A204.1 (cell line): ENCODE measurements around the gene IFNGR2.
"Not testable (repeated sequence)": the region's sequence is repeated elsewhere in the genome, so short reads cannot be mapped to it uniquely, and the experiment has no call there.

Experiments
- FAIRE-seq: peaks from 2 replicates; lab custom pipeline; 2012; peaks lifted over from hg19 to GRCh38; lab: Jason Lieb, UNC

IFNGR2 gene

DNA sequence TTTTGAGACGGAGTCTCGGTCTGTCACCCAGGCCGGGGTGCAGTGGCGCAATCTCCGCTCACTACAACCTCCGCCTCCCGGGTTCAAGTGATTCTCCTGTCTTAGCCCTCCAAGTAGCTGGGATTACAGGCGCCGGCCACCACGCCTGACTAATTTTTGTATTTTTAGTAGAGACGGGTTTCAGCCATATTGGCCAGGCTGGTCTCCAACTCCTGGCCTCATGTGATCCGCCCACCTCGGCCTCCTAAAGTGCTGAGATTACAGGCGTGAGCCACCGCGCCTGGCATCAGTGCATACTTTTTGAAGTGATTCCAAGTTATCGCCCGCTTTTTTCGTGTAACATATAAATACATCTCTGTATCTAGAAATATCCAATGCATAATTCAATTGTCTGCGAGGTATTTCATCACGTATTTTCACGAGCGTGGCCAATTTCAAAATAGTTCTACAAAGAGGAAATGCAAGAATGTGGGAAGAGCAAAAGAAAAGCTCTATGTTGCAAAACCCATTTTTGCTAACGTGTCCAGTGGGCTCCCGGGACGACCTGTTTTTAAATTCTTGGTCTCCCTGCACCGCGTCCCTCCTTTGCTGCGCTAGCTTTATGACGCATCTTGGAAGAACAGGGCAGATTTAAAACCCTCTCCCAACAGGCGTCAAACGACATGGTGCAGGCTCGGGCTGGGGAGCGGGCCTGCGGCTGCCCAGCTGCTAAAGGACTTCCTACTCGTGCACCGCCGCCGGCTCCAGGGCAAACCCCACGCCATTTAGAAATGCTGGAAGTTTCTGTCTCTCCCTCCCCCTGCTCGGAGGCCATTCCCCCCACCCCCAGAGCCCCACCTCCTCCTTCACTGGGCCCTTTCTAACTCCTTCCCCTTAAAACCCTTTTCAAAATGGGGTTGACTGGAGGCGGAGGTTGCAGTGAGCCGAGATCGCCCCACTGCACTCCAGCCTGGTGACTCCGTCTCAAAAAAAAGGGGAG, 923 bp upstream of the IFNGR2 start:
- FAIRE-seq = no peak

DNA sequence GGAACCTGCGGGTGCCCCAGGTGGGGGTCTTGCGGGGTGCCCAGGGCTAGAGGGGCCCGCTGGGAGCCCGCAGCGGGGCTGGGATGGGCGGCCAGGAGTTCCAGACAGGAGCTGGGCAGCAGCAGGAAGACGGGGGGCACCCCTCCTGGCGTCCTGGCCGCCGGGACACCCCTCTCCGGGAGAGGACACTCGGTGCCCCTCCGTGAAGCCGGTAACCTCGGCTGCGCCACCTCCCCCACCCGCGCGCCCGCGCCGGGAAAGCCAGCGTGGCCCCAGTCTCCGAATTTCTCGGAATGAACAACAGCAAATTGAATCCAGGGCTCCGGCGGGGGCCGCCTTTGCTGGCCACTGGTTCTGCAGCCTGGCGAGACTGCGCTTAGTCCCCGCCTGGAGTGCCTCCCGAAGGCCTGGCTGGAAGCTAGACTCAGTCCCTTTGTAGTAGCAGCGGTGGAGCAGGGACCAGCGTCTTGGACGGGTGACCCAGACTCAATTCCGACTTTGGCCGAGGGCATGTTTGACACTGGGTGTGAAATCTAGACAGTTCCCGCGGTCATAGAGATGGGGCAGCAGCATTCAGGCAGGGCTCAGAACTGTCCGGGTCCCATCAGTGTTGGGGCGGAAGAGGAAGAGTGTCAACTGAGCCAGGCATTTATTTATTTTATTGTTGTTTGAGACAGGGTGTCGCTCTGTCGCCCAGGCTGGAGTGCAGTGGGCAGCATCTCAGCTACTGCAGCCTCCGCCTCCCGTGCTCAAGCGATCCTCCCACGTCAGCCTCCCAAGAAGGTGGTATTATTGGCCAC, 773 bp downstream of the IFNGR2 start:
- FAIRE-seq = no peak

DNA sequence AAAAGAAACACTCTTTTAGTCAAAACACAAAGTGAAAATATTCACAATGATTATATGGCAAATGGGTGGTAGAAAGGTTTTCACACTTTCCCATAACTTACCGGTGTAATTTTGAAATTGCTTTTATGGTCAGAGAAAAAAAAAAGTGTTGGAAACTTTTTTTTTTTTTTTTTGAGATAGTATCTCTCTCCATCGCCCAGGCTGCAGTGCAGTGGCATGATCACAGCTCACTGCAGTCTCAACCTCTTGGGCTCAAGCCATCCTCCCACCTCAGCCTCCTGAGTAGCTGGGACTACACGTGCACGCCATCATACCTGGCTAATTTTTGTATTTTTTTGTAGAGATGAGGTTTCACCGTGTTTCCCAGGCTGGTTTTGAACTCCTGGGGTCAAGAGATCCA, 3.3 kb downstream of the IFNGR2 start:
- FAIRE-seq = no peak

DNA sequence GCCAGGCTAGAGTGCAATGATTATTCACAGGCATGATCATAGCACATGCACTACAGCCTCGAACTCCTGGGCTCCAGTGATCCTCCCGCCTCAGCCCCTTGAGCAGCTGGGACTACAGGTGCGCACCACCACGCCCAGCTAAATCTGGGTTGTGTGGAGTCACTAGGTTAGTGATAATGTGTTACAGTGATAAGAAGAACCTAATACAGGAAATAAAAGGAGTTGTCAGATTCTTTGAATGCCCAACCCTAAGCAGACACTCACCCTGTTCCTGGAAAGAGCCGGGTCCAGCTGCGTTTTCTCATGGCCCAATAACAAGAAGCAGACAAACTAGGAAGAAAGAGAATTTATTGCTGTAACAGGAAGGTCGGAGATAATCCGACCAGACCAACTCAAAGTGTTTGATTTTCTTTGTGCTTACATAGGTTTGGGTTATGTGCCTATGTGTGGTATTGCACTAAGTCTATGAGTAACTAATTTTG, 8.8 kb downstream of the IFNGR2 start:
- FAIRE-seq = no peak

DNA sequence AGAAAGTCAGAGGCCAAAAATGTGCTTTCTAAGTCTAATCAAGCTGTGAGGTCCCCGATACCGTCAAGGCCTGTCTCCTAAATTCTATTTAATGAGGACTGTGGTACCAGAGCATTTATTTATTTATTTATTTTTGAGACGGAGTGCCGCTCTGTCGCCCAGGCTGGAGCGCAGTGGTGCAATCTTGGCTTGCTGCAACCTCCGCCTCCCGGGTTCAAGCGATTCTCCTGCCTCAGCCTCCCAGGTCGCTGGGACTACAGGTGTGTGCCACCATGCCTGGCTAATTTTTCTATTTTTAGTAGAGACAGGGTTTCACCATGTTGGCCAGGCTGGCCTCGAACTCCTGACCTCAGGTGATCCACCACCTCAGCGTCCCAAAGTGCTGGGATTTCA, 9.2 kb downstream of the IFNGR2 start:
- FAIRE-seq = not testable (repeated sequence)

DNA sequence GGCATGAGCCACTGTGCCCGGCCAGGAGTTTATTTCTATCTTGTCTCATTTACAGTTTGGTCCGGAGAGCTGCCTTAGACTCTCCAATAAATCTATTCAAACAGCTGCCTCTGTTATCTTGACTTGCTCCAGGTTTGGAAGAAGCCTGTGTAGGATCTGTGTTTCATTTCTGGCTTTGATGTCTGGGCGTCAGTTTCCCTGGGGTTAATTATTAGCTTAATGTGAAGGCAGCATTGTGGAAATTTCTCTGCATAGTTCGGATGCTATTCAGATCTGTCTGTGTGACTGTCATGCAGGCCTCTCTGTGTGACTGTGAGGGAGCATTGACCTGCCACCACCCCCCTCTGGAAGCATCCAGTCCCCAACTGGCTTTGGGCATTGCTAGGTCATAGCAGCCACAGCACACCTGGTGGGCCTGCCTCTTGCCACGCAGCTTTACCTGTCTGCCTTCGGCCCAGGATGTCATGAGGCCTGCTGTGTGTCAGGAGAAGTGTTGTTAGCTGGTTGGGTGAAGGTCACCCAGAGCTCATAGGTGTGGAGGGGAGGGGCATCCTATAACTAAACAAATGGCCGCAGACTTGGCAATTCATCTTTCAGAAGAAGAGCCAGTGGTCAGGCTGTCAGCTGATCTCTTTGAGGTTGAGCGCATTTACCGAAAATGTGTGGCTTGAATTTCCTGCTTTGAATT, 9.8 kb downstream of the IFNGR2 start:
- FAIRE-seq = no peak

DNA sequence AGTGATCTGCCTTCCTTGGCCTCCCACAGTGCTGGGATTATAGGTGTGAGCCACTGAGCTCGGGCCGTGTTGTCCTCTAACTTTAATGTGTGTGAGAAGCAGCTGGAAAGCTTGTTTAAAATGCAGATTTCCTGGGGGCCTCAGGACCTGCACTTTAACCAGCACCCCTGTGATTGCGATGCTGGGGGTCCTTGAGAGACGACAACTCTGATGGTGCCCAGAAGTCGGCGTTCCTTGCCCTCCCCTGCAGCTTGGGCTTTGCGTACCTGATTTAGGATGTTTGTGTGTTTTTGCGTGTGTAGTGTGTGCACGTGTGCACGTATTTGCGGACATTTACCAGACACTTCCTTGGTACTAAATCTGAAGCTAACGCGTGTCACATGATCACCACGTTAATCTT, 10.9 kb downstream of the IFNGR2 start:
- FAIRE-seq = no peak

DNA sequence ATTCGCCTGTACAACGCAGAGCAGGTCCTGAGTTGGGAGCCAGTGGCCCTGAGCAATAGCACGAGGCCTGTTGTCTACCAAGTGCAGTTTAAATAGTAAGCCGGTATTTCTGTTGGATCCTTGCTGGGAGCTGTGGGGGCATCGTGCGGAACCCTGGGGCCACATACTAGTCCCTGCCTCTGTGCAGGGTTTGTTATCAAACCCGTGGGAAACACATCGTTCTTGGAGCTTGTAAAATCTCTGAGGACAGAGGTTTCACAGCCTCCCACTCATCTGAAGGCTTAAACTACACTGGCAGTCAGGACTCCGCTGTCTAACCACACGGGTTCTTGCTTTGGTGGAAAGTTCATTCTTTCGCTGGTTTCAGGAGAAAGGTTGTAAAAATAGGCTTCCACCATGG, 11.7 kb downstream of the IFNGR2 start:
- FAIRE-seq = no peak

DNA sequence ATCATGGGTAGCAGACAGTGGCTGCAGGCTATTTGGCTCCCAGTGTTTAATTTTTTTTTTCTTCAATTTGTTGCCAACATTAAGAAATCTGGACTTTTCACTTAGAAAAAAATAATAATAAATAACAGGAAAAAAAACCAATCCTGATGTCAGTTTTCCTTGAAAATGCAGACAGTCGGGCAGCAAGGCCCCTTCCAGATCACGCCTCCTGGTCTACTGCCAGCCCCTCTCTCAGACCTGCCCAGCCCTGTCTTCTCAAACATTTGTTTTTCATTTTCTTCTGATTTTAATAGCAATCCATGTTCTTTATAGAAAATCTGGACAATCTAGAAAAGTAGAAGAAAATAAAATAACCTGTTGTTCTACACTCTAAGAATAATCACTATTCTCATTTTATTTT, 15.5 kb downstream of the IFNGR2 start:
- FAIRE-seq = no peak

DNA sequence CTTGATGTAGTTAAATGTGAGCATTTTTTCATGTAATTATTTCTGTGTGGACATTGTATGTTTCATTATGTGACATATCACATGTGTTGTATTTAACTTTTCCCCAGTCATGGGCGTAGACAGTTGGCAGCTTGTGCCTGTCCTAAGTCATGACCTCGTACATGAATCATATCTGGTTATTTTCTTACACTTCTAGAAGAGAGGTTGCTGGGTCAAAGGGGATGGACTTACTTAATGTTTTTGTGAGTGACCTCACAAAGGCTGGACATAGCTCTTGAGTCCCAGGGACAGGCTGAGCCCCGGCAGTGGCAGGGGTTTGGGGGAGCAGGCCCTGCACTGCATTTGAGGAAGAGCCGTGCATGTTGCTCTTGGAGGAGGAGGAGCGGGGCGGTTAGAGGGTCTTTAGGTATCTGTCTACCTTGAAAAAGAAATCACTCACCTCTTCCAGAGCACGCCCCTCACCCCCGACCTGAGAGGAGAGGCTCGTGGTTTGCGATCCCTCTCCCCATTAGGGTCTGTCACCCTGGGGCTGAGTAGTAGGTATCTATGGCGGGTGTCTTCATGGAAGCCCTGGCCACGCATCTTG, 16.4 kb downstream of the IFNGR2 start:
- FAIRE-seq = no peak

DNA sequence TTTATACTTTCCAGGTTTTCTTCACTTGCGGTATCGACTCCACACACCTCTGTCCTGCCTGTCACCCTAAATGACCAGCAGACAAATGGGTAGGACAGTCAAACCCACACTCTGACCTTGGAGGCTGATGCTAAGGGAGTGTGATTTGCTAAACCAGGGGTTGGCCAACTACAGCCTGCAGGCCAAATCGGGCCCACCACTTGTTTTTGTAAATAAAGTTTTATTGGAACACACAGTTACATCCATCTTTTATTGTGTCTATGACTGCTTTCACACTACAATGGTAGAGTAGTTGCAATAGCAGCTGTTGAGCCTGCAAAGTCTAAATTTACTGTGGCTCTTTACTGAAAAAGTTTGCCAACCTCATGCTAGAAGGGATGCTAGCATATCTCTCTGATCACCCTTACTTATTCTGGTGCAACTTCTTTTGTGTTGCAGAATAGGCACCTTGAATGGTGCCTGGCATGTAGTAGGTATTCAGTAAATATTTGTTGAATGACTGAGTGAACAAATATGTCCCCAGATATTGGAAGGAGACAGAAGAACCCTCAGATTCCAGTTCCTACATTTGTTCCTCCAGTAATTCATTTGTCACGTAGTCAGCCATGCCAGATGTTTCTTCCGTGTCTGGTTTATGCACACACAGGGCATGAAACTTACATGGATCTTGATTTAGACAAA, 18.6 kb downstream of the IFNGR2 start:
- no peak for FAIRE-seq

DNA sequence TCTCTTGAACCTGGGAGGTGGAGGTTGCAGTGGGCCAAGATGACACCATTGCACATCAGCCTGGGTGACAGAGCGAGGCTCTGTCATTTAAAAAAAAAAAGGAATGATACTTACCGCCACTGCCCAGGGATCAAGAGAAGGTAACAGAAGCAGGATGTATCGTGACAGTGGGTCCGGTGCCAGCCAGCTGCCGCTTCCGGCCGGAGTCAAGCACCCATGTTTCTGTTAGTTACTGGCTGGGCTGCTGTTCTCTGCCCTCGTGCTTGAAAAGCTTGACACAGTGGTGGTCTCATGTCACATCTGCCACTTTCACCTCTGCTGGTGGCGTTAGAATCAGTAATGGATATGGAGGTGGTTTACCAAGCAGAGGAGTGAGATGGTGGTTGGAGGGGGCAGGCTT, 21.0 kb downstream of the IFNGR2 start:
- no peak for FAIRE-seq

DNA sequence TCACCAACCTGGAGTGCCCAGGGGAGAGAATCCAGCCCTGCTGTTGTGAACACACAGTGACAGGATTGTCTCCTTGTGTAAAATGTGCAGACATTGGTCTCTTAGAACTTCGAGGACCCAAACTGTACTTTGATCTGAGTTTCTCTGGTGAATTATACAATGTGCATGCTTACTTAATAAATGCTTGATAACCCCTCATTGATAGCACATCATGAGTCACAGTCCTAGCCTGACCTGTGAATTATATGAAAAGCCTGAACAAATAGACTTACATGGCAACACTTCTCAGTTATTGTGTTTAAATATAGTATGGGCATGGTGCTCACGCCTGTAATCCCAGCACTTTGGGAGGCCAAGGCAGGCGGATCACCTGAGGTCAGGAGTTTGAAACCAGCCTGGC, 22.6 kb downstream of the IFNGR2 start:
- no peak for FAIRE-seq

DNA sequence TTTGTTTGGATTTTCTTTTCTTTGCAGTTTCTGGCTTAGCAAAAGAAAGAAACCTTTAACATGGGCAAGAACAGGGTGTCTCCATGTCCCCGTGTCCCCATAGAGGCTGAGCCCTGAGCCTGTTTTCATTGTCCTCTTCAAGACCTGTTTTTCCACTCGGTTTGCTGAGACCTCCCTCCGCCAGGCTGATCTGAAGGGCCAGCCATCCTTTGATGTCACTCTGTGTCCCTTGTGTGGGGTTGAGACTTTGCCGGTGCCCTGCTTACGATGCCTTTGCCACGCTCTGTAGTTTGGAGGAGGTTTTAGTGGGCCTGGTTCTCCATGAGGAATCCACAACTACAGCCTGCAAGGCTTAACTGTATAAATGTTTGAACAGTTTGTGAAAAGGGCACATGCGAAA, 23.8 kb downstream of the IFNGR2 start:
- no peak for FAIRE-seq

DNA sequence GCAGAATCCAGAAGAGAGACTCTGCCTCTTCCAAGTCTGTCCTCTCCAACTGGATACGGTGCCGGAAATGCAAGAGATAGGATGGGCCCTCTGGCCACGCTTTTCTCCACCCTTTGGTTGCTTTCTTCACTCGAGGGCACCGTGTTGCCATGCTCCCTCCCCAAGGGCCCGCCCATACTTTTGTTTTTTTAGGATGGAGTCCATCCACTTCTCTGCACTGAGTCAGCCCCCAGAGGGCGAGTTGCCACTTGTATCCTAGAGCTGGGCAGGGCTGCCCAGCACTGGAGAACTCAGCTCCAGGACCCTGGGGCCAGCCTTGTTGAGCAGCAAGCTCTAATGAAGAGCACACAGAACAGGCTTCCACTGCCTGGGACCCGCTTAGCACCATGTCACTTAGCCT, 25.5 kb downstream of the IFNGR2 start:
- FAIRE-seq = no peak

DNA sequence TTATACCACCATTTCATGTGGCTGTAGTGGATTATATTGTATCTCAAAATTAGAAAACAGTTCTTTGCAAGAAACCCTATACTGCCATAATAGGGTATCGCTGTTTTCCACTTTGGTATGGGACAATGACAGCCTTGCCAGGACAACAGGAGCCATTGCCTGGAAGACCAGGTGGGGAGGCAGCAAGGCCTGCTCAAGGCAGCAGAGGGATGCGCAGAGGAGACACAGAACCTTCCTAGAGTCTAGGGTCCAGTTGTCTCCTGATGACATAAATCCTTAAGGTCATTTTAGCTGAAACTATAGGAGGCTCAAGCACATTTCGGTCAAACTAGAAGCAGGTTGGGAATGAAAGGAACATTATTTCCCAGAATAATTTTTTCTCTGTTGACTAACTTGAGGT, 27.6 kb downstream of the IFNGR2 start:
- FAIRE-seq = no peak

DNA sequence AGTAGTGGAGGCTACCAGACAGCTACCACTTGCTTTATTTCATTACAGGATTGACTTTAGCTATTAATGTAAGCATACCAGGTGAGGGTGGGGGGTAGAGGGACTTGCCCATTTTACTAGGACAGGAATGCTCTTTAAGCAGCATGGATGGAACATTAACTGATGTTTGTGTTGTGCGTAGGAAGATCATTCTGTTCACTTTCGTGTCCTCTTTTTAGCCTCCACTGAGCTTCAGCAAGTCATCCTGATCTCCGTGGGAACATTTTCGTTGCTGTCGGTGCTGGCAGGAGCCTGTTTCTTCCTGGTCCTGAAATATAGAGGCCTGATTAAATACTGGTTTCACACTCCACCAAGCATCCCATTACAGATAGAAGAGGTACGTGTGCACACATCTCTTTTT, 29.3 kb downstream of the IFNGR2 start:
- no peak for FAIRE-seq

DNA sequence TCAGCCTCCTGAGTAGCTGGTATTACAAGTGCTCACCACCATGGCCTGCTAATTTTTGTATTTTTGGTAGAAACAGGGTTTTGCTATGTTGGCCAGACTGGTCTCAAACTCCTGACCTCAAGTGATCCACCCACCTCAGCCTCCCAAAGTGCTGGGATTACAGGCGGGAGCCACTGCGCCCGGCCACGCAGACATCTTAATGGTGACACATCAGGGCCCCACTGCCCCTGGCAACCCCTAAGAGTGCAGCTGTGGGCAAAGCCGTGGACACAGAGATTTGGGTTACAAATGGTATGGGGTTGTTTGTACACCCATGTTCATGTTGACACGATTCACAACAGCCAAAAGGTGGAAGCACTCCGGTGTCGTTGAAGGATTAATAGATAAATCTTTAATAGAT, 29.8 kb downstream of the IFNGR2 start:
- FAIRE-seq = no peak

DNA sequence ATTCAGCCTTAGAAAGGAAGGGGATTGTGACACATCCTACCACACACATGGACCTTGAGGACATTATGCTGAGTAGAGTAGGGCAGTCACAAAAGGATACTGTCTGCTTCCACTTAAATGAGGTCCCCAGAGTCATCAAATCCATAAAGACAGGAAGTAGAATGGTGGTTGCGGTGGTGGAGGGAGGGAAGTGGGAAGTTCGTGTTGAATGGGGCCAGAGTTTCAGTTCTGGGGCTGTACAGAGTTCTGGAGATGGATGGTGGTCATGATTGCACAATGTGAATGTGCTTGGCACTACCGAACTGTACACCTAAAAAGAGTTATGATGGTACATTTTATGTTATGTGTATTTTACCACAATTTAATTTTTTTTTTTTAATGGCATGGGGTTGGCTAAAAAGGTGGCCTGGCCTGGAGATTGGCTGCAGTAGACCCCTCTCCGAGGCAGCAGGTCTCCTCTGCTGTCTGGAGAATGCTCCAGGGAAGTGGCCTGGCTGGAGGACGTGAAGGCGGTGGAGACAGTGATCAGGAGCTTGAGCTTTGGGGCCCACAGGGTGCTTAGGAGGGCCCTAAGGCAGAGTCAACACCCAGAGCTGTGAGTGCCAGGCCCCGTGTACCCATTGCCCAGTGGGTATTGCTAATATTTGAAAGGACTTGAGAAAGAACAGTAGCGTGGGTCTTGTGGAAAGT, 30.4 kb downstream of the IFNGR2 start:
- FAIRE-seq = no peak

DNA sequence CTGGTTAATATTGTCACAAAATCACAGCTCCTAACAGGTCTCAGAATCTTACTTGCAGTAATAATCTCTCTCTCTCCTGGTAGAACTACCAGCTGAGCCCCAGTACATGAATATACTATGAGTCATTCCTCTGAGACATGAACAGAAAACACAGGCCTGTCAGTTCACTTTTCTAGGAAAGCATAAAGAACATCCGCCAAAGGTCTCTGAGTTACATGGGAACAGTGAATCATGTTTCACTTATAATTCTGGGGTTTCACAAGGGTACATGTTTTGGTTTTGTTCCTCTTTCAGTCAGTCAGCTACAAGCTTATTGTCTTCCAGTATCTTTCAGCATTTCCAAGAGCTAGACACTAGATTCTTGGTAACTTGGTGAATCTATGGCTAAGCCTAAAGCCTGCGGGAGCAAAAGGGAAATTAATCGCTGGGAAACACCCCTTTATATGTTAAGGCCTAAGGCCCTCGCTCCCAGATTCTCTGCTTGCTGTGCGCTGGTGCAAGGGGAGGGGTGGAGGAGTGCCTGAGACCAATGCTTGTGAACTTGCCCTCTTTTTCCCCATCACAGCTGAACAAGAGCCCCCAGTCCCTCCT, 31.7 kb downstream of the IFNGR2 start:
- no peak for FAIRE-seq

DNA sequence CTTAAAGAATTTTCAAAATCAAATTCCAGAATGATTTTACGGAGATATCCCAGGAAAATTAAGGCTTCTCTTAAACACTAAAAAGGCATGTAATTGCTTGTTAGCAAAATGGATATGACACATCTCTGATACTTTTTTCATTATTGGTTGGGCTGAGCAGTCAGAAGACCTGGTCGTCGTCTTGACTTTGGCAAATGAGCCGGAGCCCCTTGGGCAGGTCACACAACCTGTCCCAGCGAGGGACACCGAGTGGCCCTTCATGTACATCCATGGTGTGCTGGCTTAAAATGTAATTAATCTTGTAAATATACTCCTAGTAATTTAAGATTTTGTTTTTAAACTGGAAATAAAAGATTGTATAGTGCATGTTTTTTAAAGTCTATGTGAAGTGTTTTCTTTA, 33.9 kb downstream of the IFNGR2 start:
- no peak for FAIRE-seq
